ENCODE data around the gene PHKA1.
"Not testable (repeated sequence)": the region's sequence is repeated elsewhere in the genome, so short reads cannot be mapped to it uniquely, and the experiment has no call there.

Gene PHKA1

GRCh38 chrX:72552443-72552842 lies 161.7 kb downstream of the PHKA1 start:
- H3K27ac ChIP-seq (ENCODE audit: low read depth, low read length); H3K36me3 ChIP-seq (ENCODE audit: control insufficient read depth in 1 of 2, insufficient read depth in 2 of 2, low read length in 2 of 2); H3K4me3 ChIP-seq (ENCODE audit: low read depth in 1 of 2, low read length in 2 of 2); H3K9me3 ChIP-seq (ENCODE audit: control insufficient read depth in 1 of 2, low read length in 2 of 2); H3K4me1 ChIP-seq (ENCODE audit: control insufficient read depth in 1 of 2, insufficient read depth in 2 of 2, low read length in 2 of 2); H3K27me3 ChIP-seq (ENCODE audit: control insufficient read depth in 1 of 2, insufficient read depth in 2 of 2, low read length in 2 of 2); H3K9ac ChIP-seq (ENCODE audit: low read depth in 1 of 2, low read length in 2 of 2): not testable (repeated sequence)

DNA sequence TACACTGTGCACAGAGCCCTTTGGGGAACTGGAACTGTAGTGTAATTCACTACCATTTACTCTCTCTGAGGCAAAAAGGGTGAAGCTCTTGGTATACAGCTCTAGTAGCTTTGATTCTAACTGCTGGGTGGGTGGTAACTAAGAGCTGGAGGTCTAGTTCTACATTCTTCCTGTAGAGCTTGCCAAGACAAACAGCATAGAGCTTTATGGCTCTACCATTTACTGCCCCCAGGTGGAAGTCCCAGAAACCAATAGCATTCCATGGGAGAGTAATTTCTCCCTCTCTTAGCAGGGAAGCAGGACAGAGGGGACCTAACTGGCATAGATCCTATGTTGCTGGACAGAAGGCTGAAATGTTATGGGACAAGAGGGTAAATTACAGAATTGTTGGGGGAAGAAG lies 168.1 kb downstream of the PHKA1 start:
- no peaks in the 10 kb centered on the region for H3K27me3 ChIP-seq (ENCODE audit: control insufficient read depth in 1 of 2, insufficient read depth in 2 of 2, low read length in 2 of 2)
- peaks cover 0 to 4% of the 10 kb centered on the region in 2 donors for H3K4me1 ChIP-seq (ENCODE audit: control insufficient read depth in 1 of 2, insufficient read depth in 2 of 2, low read length in 2 of 2)
- peaks cover 0 to 5% of the 10 kb centered on the region in 2 donors for H3K36me3 ChIP-seq (ENCODE audit: control insufficient read depth in 1 of 2, insufficient read depth in 2 of 2, low read length in 2 of 2)
- no peak overlapping the region for H3K27ac ChIP-seq (ENCODE audit: low read depth, low read length)
- H3K4me3 ChIP-seq (ENCODE audit: low read depth in 1 of 2, low read length in 2 of 2), result no peak overlapping the region
- no peak overlapping the region for H3K9ac ChIP-seq (ENCODE audit: low read depth in 1 of 2, low read length in 2 of 2)
- H3K9me3 ChIP-seq (ENCODE audit: control insufficient read depth in 1 of 2, low read length in 2 of 2), result no peaks in the 10 kb centered on the region

DNA sequence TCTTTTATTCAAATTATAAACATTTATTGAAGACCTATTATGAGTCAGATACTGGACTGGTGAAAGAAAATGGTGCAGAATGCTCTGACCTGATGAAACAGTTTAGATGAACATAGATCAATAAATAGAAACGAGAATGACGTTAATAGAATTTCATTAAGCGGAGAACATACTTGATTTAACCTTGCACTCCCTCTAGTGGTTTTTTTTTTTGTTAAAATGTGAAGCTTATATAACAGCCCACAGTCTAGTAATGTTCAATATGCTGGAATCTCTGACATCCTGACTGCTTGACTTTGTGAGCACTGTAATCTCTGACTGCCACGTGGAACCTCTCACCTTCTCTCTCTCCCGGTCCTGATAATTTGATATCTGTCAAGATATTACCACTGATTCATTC lies 173.8 kb downstream of the PHKA1 start:
- Histone ChIP-seq H3K4me1 (ENCODE audit: control insufficient read depth in 1 of 2, insufficient read depth in 2 of 2, low read length in 2 of 2) (no peaks in the 10 kb centered on the region), H3K9ac (ENCODE audit: low read depth in 1 of 2, low read length in 2 of 2) (no peak overlapping the region), H3K36me3 (ENCODE audit: control insufficient read depth in 1 of 2, insufficient read depth in 2 of 2, low read length in 2 of 2) (peaks cover 0 to 5% of the 10 kb centered on the region in 2 donors), H3K27ac (ENCODE audit: low read depth, low read length) (no peak overlapping the region), H3K27me3 (ENCODE audit: control insufficient read depth in 1 of 2, insufficient read depth in 2 of 2, low read length in 2 of 2) (no peaks in the 10 kb centered on the region), H3K9me3 (ENCODE audit: control insufficient read depth in 1 of 2, low read length in 2 of 2) (no peaks in the 10 kb centered on the region), H3K4me3 (ENCODE audit: low read depth in 1 of 2, low read length in 2 of 2) (no peak overlapping the region)

DNA sequence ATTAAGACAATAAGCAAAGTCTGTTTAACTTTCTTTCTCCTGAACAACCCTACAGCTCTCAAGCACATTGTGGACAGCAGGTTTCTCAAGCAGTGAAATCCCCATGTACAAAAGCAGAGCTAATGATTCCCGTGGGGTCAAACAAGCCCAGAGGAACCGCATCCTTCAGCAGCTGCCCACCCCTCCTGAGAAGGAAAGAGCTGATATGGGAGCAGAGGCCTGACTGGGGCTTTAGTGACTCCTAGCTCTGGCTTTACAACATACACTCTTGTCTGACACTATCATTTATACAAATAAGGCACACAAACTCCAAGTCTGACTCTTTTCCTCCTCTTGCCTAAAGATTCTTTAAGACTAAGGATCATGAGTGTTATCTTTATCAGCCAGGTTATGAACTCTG lies 174.3 kb downstream of the PHKA1 start:
- Histone ChIP-seq H3K27ac (ENCODE audit: low read depth, low read length) (no peak overlapping the region), H3K4me3 (ENCODE audit: low read depth in 1 of 2, low read length in 2 of 2) (no peak overlapping the region), H3K4me1 (ENCODE audit: control insufficient read depth in 1 of 2, insufficient read depth in 2 of 2, low read length in 2 of 2) (no peaks in the 10 kb centered on the region), H3K9me3 (ENCODE audit: control insufficient read depth in 1 of 2, low read length in 2 of 2) (no peaks in the 10 kb centered on the region), H3K9ac (ENCODE audit: low read depth in 1 of 2, low read length in 2 of 2) (no peak overlapping the region), H3K36me3 (ENCODE audit: control insufficient read depth in 1 of 2, insufficient read depth in 2 of 2, low read length in 2 of 2) (peaks cover 0 to 5% of the 10 kb centered on the region in 2 donors), H3K27me3 (ENCODE audit: control insufficient read depth in 1 of 2, insufficient read depth in 2 of 2, low read length in 2 of 2) (no peaks in the 10 kb centered on the region)

DNA sequence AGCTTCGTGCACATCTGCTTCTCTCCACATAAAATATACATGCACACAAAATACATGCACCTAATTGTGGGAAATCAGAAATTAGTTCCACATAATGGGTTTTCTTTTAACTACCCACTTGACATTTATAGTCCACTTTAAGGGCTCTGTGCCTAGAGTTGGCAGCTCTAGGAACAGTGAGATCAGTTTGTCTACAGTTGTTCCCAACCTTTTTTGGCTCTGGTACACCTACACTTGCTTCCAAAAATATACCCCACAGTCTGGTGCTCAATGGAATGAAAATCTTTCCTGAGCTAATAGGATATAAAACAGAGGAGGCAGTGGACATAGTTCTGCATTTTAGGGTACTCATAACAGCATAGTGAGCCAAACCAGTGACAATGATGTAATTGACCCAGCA lies 177.6 kb downstream of the PHKA1 start:
- no peaks in the 10 kb centered on the region for H3K4me1 ChIP-seq (ENCODE audit: control insufficient read depth in 1 of 2, insufficient read depth in 2 of 2, low read length in 2 of 2)
- H3K27ac ChIP-seq (ENCODE audit: low read depth, low read length), result no peak overlapping the region
- H3K27me3 ChIP-seq (ENCODE audit: control insufficient read depth in 1 of 2, insufficient read depth in 2 of 2, low read length in 2 of 2), result no peaks in the 10 kb centered on the region
- no peak overlapping the region for H3K9ac ChIP-seq (ENCODE audit: low read depth in 1 of 2, low read length in 2 of 2)
- H3K36me3 ChIP-seq (ENCODE audit: control insufficient read depth in 1 of 2, insufficient read depth in 2 of 2, low read length in 2 of 2), result no peaks in the 10 kb centered on the region
- no peaks in the 10 kb centered on the region for H3K9me3 ChIP-seq (ENCODE audit: control insufficient read depth in 1 of 2, low read length in 2 of 2)
- H3K4me3 ChIP-seq (ENCODE audit: low read depth in 1 of 2, low read length in 2 of 2), result no peak overlapping the region

DNA sequence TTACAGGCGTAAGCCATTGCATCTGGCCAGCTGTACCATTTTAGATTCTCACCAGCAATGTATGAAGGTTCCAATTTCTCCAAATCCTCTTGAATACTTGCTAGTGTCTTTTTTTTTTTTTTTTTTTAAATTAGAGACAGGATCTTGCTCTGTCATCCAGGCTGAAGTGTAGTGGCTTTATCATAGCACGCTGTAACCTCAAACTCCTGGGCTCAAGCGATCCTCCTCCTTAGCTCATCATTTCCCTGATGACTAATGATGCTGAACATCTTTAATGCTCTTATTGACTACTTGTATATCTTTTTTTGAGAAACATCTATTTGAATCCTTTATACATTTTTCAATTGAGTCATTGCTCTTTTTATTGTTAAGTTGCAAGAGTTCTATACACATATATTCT lies 181.7 kb downstream of the PHKA1 start:
- Histone ChIP-seq H3K4me1 (ENCODE audit: control insufficient read depth in 1 of 2, insufficient read depth in 2 of 2, low read length in 2 of 2) (peaks cover 0 to under 1% of the 10 kb centered on the region in 2 donors), H3K27ac (ENCODE audit: low read depth, low read length) (no peak overlapping the region), H3K9ac (ENCODE audit: low read depth in 1 of 2, low read length in 2 of 2) (no peak overlapping the region), H3K27me3 (ENCODE audit: control insufficient read depth in 1 of 2, insufficient read depth in 2 of 2, low read length in 2 of 2) (no peaks in the 10 kb centered on the region), H3K9me3 (ENCODE audit: control insufficient read depth in 1 of 2, low read length in 2 of 2) (no peaks in the 10 kb centered on the region), H3K4me3 (ENCODE audit: low read depth in 1 of 2, low read length in 2 of 2) (no peak overlapping the region), H3K36me3 (ENCODE audit: control insufficient read depth in 1 of 2, insufficient read depth in 2 of 2, low read length in 2 of 2) (no peaks in the 10 kb centered on the region)
